K562 (cell line): ENCODE results near the gene MRPL11. TPM values are rescaled to one million over a fixed set of nuclear protein-coding genes. Genes with fewer than 3 reads are reported as not detected.

Experiments used
- AFF4 ChIP-seq: sonication (generic); formaldehyde crosslinking; IDR thresholded peaks from 2 replicates; pipeline ENCODE4 v1.8.0; 2023; ENCODE audit warnings: mild to moderate bottlenecking, missing genetic modification reagents
- ATF7 ChIP-seq: fragments of 450-650 bp; IDR thresholded peaks from 2 replicates; pipeline ENCODE4 v1.7.1; 2014; ENCODE audit warnings: mild to moderate bottlenecking, moderate library complexity
- COPS2 ChIP-seq: fragments of 450-650 bp; conservative IDR thresholded peaks from 2 replicates; pipeline ENCODE4 v1.6.1; 2016; ENCODE audit warnings: mild to moderate bottlenecking, moderate library complexity
- ERF ChIP-seq: fragments of 450-650 bp; formaldehyde crosslinking; IDR thresholded peaks from 2 replicates; pipeline ENCODE4 v1.4.0; 2020; ENCODE audit warnings: mild to moderate bottlenecking, mixed read lengths
- HMG20A ChIP-seq: fragments of 450-650 bp; formaldehyde crosslinking; conservative IDR thresholded peaks from 2 replicates; pipeline ENCODE4 v1.4.0; 2020; ENCODE audit warnings: mild to moderate bottlenecking, mixed read lengths
- HMGN3 ChIP-seq: IDR thresholded peaks from 2 replicates; pipeline ENCODE4 v1.6.1; 2011; ENCODE audit warnings: borderline replicate concordance, low read depth, mild to moderate bottlenecking, mixed read lengths, low read length; ENCODE audit not compliant: insufficient read length; ENCODE audit errors: extremely low read depth
- ILF3 ChIP-seq: fragments of 450-650 bp; IDR thresholded peaks from 2 replicates; pipeline ENCODE4 v1.6.1; 2018; ENCODE audit warnings: antibody characterized with exemption, mild to moderate bottlenecking, moderate library complexity, borderline replicate concordance
- L3MBTL2 ChIP-seq: fragments of 450-650 bp; IDR thresholded peaks from 2 replicates; pipeline ENCODE4 v1.6.1; 2016; ENCODE audit warnings: mild to moderate bottlenecking, moderate library complexity
- MAFF ChIP-seq: IDR thresholded peaks from 2 replicates; pipeline ENCODE4 v1.6.1; 2012; ENCODE audit warnings: low read length, improper control_type of control experiment
- MAZ ChIP-seq, 2 experiments: fragments of 450-650 bp in 1 of 2; sonication (generic) in 1 of 2; formaldehyde crosslinking; IDR thresholded peaks in 1 of 2; conservative IDR thresholded peaks in 1 of 2; 2 replicates each; pipeline versions ENCODE4 v1.4.0 to v1.5.0; 2020; ENCODE audit warnings: mild to moderate bottlenecking in 1 of 2, missing genetic modification reagents in 1 of 2
- MTA3 ChIP-seq: fragments of 450-650 bp; formaldehyde crosslinking; IDR thresholded peaks from 2 replicates; pipeline ENCODE4 v1.6.1; 2017; ENCODE audit warnings: mild to moderate bottlenecking, borderline replicate concordance
- NCOA2 ChIP-seq, 2 experiments: fragments of 450-650 bp; IDR thresholded peaks; 2 replicates each; pipeline ENCODE4 v1.6.1; 2018; ENCODE audit warnings: mild to moderate bottlenecking in 2 of 2, moderate library complexity in 1 of 2; ENCODE audit not compliant: partially characterized antibody in 2 of 2
- NFE2 ChIP-seq: IDR thresholded peaks from 2 replicates; pipeline ENCODE4 v1.6.1; 2014; ENCODE audit warnings: antibody characterized with exemption, low read depth
- NR2C1 ChIP-seq, 2 experiments: fragments of 450-650 bp; IDR thresholded peaks; 2 replicates each; pipeline ENCODE4 v1.6.1; 2017; ENCODE audit warnings: mild to moderate bottlenecking in 2 of 2, antibody characterized with exemption in 1 of 2, inconsistent platforms in 1 of 2, missing compliant biosample characterization in 1 of 2, missing genetic modification characterization in 1 of 2
- NR2C2 ChIP-seq, 2 experiments: fragments of 200-800 bp in 1 of 2; sonication (Bioruptor generic) in 1 of 2; sonication (generic) in 1 of 2; formaldehyde crosslinking in 1 of 2; IDR thresholded peaks; 2 replicates each; pipeline versions ENCODE4 v1.6.1 to v1.8.0; 2016 to 2022; ENCODE audit warnings: mild to moderate bottlenecking in 1 of 2, missing compliant biosample characterization in 1 of 2, missing genetic modification characterization in 1 of 2, missing genetic modification reagents in 1 of 2
- PCBP1 ChIP-seq: fragments of 200-400 bp; formaldehyde crosslinking; IDR thresholded peaks from 2 replicates; pipeline ENCODE4 v1.6.1; 2018; ENCODE audit warnings: mild to moderate bottlenecking, low read depth, low read length; ENCODE audit not compliant: poor library complexity, severe bottlenecking
- PTRF ChIP-seq: fragments of 450-650 bp; IDR thresholded peaks from 2 replicates; pipeline ENCODE4 v1.6.1; 2016; ENCODE audit warnings: mild to moderate bottlenecking, missing genetic modification characterization, missing compliant biosample characterization
- RAD51 ChIP-seq: fragments of 450-650 bp; IDR thresholded peaks from 2 replicates; pipeline ENCODE4 v1.7.1; 2016; ENCODE audit warnings: low read depth, mild to moderate bottlenecking, borderline replicate concordance
- STAG1 ChIP-seq: sonication (generic); formaldehyde crosslinking; IDR thresholded peaks from 2 replicates; pipeline ENCODE4 v1.5.0; 2020; ENCODE audit warnings: missing genetic modification reagents, borderline replicate concordance
- STAT5B ChIP-seq: fragments of 250-450 bp; sonication (Bioruptor Pico); IDR thresholded peaks from 2 replicates; pipeline ENCODE4 v1.8.0; 2021; ENCODE audit warnings: mild to moderate bottlenecking, inconsistent platforms
- TGIF2 ChIP-seq: sonication (generic); formaldehyde crosslinking; IDR thresholded peaks from 2 replicates; pipeline ENCODE4 v1.8.1; 2022; ENCODE audit warnings: mild to moderate bottlenecking, missing genetic modification reagents, moderate library complexity
- YY1 ChIP-seq, 3 experiments: IDR thresholded peaks; 2 replicates each; pipeline ENCODE4 v1.6.1; 2011; ENCODE audit warnings: low read length in 2 of 3, mild to moderate bottlenecking in 2 of 3, moderate library complexity in 2 of 3, borderline replicate concordance in 1 of 3, control low read depth in 1 of 3, low read depth in 1 of 3; ENCODE audit not compliant: insufficient read depth in 3 of 3, insufficient replicate concordance in 2 of 3, control insufficient read depth in 1 of 3, insufficient read length in 1 of 3; ENCODE audit errors: extremely low read depth in 1 of 3
- ZNF408 ChIP-seq: fragments of 250-450 bp; sonication (Bioruptor Pico); IDR thresholded peaks from 2 replicates; pipeline ENCODE4 v1.4.0; 2020; ENCODE audit warnings: low read depth, mild to moderate bottlenecking, moderate library complexity
- ZNF436 ChIP-seq: fragments of 250-450, 450-650 bp; sonication (Bioruptor Pico); formaldehyde crosslinking; IDR thresholded peaks from 2 replicates; pipeline ENCODE4 v1.7.0; 2020; ENCODE audit warnings: mild to moderate bottlenecking
- ZNF785 ChIP-seq: fragments of 250-450 bp; sonication (Bioruptor Pico); IDR thresholded peaks from 2 replicates; pipeline ENCODE4 v1.4.0; 2020; ENCODE audit warnings: mild to moderate bottlenecking
- polyA plus RNA-seq, 8 experiments: library from polyadenylated mRNA; depleted of rRNA in 4 of 8; stranded (reverse) in 5 of 8; unstranded in 3 of 8; fragments of >200 nt; fragmentation: Nextera tagmentation in 2 of 8; fragmentation: Illumina TruSeq in 1 of 8; extraction: Ambion mirVana in 2 of 8; extraction: Trizol in 1 of 8; gene quantifications; 2 replicates each; pipeline versions ENCODE4 v1.2.1 to v1.2.3, GENCODE V29; 2011 to 2014; ENCODE audit warnings: inconsistent platforms in 1 of 8, missing spikeins in 1 of 8
- total RNA-seq, 7 experiments: library from RNA; depleted of rRNA in 6 of 7; stranded (reverse); fragments of >200 nt in 6 of 7; fragmentation: Illumina TruSeq in 2 of 7; extraction: Trizol in 2 of 7; gene quantifications; 2 replicates each; pipeline versions ENCODE4 v1.2.1 to v1.2.3, GENCODE V29; 2011 to 2021; ENCODE audit warnings: low replicate concordance in 1 of 7

MRPL11 gene
- total and polyA plus RNA-seq, 9 of the 15 experiments (the other 6 are each of a cell fraction or from before 2014, with no cell fraction given): 33.0 to 173 (median 91.9) TPM

GRCh38 chr11:66408488-66409214, 30.0 kb downstream of the MRPL11 start (continued):
- TF ChIP-seq TGIF2 (CRISPR knock-in tag): no peak
- TF ChIP-seq COPS2: no peak
- no peak for TF ChIP-seq NR2C2 (CRISPR knock-in tag; IDR thresholded peaks at IDR 0.05)
- no peak for TF ChIP-seq NR2C2 (tag; IDR thresholded peaks at IDR 0.05)
- TF ChIP-seq MAFF: no peak
- TF ChIP-seq ZNF436: no peak
- TF ChIP-seq STAT5B (CRISPR knock-in tag): no peak
- peak in 2 of 3 experiments; percentile 42 to 73 for TF ChIP-seq YY1 (IDR thresholded peaks at IDR 0.05; ENCODE audit: borderline replicate concordance in 1 of 3, control insufficient read depth in 1 of 3, extremely low read depth in 1 of 3, insufficient read depth in 3 of 3, insufficient read length in 1 of 3, insufficient replicate concordance in 2 of 3, low read depth in 1 of 3, low read length in 2 of 3)
- TF ChIP-seq PTRF (tag): no peak
- no peak for TF ChIP-seq NR2C1 (IDR thresholded peaks at IDR 0.05)
- TF ChIP-seq NR2C1 (tag; IDR thresholded peaks at IDR 0.05): no peak
- TF ChIP-seq RAD51: no peak
- TF ChIP-seq ERF: no peak
- TF ChIP-seq HMG20A: no peak
- TF ChIP-seq MTA3: no peak
- TF ChIP-seq AFF4 (CRISPR knock-in tag): peak; percentile 88
- TF ChIP-seq NFE2: peak; percentile 55
- TF ChIP-seq STAG1 (CRISPR knock-in tag): peak; percentile 96
- TF ChIP-seq HMGN3: no peak
- peak in 1 of 2 experiments; percentile 59; a peak in 2 of 4 replicates for TF ChIP-seq MAZ (CRISPR knock-in tag; conservative IDR thresholded peaks at IDR 0.05 in 1 of 2, IDR thresholded peaks at IDR 0.05 in 1 of 2)
- no peak for TF ChIP-seq NCOA2 (IDR thresholded peaks at IDR 0.05; ENCODE audit: partially characterized antibody in 2 of 2)
- peak; percentile 35; the same call in 1 of the 2 replicates for TF ChIP-seq ATF7
- 0 out of 2 replicates have a peak, but pooled peaks have one; percentile 54 for TF ChIP-seq ILF3
- TF ChIP-seq PCBP1: peak; percentile 35
- no peak for TF ChIP-seq ZNF785 (CRISPR knock-in tag)
- TF ChIP-seq ZNF408: no peak
- 0 out of 2 replicates have a peak, but pooled peaks have one; percentile 15 for TF ChIP-seq L3MBTL2
